Glutamatergic neuron (in vitro differentiated cells): ENCODE data around the gene PTPRT. TPM values are rescaled to one million over a fixed set of nuclear protein-coding genes. Genes with fewer than 3 reads are reported as not detected.

Experiments used
- DNase-seq: peaks from one replicate; pipeline ENCODE4 v3.0.0; 2022
- H3K27ac Mint-ChIP-seq: one replicate; pipeline ENCODE4 v1.8.0; 2020; ENCODE audit warnings: mild to moderate bottlenecking, mixed read lengths, inconsistent platforms; ENCODE audit not compliant: unreplicated experiment
- H3K27me3 Mint-ChIP-seq: one replicate; pipeline ENCODE4 v1.8.0; 2020; ENCODE audit warnings: mild to moderate bottlenecking, moderate library complexity, mixed read lengths, inconsistent platforms; ENCODE audit not compliant: unreplicated experiment
- H3K36me3 Mint-ChIP-seq: one replicate; pipeline ENCODE4 v1.8.0; 2020; ENCODE audit warnings: mild to moderate bottlenecking, mixed read lengths, inconsistent platforms; ENCODE audit not compliant: unreplicated experiment
- H3K4me1 Mint-ChIP-seq: one replicate; pipeline ENCODE4 v1.8.0; 2020; ENCODE audit warnings: mild to moderate bottlenecking, low read depth, mixed read lengths, inconsistent platforms; ENCODE audit not compliant: unreplicated experiment
- H3K4me3 Mint-ChIP-seq: one replicate; pipeline ENCODE4 v1.8.0; 2020; ENCODE audit warnings: mild to moderate bottlenecking, mixed read lengths, inconsistent platforms; ENCODE audit not compliant: unreplicated experiment
- H3K9me3 Mint-ChIP-seq: one replicate; pipeline ENCODE4 v1.8.0; 2020; ENCODE audit warnings: mild to moderate bottlenecking, moderate library complexity, mixed read lengths, inconsistent platforms; ENCODE audit not compliant: unreplicated experiment
- total RNA-seq: library from RNA; stranded (reverse); fragmentation: NEBNext Ultra II Directional; extraction: Animal tissue kit (Norgen Biotek cat#: 25700); gene quantifications from one replicate; pipeline ENCODE4 v1.2.1, GENCODE V29; 2021; ENCODE audit not compliant: unreplicated experiment
- TF ChIP-seq, protein P1 (sequence below): fragments of 200-600 bp; sonication (generic); IDR thresholded peaks from one replicate; pipeline ENCODE4 v1.5.0; 2021; ENCODE audit not compliant: partially characterized antibody, unreplicated experiment

The PTPRT gene
- total RNA-seq, 1 donor from 2014 or later: 1.9 TPM

DNA sequence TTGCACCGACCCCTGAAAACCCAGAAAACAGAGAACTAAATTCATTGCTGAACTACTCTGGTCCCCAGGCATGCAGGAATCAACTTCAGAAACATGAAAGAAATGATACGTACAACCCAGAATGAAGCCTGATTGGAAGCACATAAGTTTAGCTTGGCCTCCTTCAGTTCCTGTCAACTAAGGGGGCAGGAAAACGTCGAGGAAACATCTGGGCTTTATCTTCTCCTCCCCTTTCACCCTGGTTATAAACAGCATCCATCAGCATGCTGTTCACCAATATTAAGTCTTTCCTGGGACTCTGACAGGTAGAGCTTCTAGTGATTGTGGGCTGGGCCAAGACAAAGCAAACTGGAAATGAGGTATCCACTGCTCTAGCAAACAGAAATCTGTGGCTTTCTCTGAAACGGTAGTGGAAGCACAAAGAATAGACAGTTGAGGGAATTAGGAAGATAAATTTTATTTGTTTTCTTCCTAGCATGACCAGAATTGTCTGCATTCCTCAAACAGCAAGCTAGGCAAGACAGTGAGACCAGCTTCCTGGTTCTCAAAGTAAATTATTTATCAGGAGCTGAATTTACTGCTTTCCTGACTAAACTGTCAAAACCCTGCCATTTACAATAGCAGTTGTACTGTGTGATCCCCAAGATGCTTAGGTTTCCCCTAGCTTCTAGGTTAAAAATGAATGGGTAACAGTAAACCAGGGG, 134.4 kb downstream of the PTPRT start:
- Mint-ChIP-seq H3K36me3 (no peaks in the 10 kb centered on the region), H3K9me3 (no peaks in the 10 kb centered on the region), H3K27ac (no peak overlapping the region), H3K4me3 (no peak overlapping the region), H3K4me1 (no peaks in the 10 kb centered on the region), H3K27me3 (no peaks in the 10 kb centered on the region)
- no peak for DNase-seq
- TF ChIP-seq, protein P1, sequence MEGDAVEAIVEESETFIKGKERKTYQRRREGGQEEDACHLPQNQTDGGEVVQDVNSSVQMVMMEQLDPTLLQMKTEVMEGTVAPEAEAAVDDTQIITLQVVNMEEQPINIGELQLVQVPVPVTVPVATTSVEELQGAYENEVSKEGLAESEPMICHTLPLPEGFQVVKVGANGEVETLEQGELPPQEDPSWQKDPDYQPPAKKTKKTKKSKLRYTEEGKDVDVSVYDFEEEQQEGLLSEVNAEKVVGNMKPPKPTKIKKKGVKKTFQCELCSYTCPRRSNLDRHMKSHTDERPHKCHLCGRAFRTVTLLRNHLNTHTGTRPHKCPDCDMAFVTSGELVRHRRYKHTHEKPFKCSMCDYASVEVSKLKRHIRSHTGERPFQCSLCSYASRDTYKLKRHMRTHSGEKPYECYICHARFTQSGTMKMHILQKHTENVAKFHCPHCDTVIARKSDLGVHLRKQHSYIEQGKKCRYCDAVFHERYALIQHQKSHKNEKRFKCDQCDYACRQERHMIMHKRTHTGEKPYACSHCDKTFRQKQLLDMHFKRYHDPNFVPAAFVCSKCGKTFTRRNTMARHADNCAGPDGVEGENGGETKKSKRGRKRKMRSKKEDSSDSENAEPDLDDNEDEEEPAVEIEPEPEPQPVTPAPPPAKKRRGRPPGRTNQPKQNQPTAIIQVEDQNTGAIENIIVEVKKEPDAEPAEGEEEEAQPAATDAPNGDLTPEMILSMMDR: no peak

DNA sequence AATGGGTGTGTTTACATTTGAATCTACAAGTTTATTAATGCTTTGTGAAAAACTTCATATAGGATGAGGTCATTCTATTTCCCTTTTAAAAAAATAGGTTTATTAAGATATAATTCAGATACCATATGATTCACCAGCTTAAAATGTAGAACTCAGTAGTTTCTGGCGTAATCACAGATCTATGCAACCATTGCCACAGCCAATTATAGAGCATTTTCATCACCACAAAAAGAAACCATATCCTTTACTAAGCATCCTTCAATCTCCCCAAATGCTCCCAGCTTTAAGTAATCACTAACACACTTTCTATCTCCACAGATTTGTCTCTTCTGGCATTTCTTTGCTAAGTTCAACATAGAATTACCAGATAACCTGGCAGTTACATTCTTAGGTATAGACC, 137.2 kb downstream of the PTPRT start:
- H3K4me1 Mint-ChIP-seq: no peaks in the 10 kb centered on the region
- H3K4me3 Mint-ChIP-seq: no peak overlapping the region
- H3K36me3 Mint-ChIP-seq: no peaks in the 10 kb centered on the region
- TF ChIP-seq, protein P1: no peak
- no peaks in the 10 kb centered on the region for H3K27me3 Mint-ChIP-seq
- no peak overlapping the region for H3K27ac Mint-ChIP-seq
- DNase-seq: no peak
- no peaks in the 10 kb centered on the region for H3K9me3 Mint-ChIP-seq

DNA sequence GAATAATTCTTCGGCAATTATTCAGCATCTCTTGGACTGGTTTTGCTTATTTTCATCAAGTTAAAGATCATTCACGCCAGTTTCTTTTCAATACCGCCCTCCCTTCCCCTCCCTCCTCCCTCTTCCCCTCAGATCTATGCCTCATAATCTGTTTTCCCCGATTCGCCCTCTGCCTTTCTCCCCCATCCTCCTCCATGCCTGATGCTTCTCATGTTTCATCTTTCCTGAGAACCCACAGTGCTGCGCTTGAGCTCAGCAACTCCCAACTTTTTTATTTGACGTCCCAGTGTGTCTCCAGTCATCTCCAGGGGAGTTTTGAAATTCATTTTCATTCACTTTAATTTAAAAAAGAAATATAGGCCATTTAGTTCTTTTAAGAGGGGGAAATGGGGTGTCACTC, 142.7 kb downstream of the PTPRT start:
- DNase-seq: no peak
- H3K27me3 Mint-ChIP-seq: peaks cover 2% of the 10 kb centered on the region
- TF ChIP-seq, protein P1: no peak
- H3K4me1 Mint-ChIP-seq: no peaks in the 10 kb centered on the region
- H3K9me3 Mint-ChIP-seq: no peaks in the 10 kb centered on the region
- no peak overlapping the region for H3K27ac Mint-ChIP-seq
- H3K4me3 Mint-ChIP-seq: no peak overlapping the region
- H3K36me3 Mint-ChIP-seq: no peaks in the 10 kb centered on the region

DNA sequence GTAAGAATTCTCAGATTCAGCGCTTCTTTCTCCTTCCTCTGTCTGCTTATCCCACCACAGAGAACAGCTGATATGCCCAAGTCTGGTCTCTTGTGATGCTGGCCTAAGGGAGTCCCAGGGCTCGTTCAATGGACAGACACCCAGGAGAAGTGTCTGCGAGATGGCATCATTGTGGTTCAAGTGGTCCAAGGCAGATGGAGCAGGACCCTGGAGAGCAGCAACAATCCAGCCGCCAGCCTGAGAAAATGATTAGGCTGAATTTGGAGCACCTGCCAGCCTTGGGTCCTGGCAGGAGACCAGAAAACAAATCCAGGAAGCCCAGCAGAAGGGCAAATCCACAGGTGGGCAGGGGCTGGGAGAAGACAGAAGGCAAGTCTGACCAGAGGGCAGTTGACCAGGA, 145.8 kb downstream of the PTPRT start:
- TF ChIP-seq, protein P1: no peak
- peaks cover 2% of the 10 kb centered on the region for H3K27me3 Mint-ChIP-seq
- H3K27ac Mint-ChIP-seq: no peak overlapping the region
- H3K9me3 Mint-ChIP-seq: no peaks in the 10 kb centered on the region
- no peaks in the 10 kb centered on the region for H3K4me1 Mint-ChIP-seq
- no peak for DNase-seq
- H3K36me3 Mint-ChIP-seq: no peaks in the 10 kb centered on the region
- no peak overlapping the region for H3K4me3 Mint-ChIP-seq

DNA sequence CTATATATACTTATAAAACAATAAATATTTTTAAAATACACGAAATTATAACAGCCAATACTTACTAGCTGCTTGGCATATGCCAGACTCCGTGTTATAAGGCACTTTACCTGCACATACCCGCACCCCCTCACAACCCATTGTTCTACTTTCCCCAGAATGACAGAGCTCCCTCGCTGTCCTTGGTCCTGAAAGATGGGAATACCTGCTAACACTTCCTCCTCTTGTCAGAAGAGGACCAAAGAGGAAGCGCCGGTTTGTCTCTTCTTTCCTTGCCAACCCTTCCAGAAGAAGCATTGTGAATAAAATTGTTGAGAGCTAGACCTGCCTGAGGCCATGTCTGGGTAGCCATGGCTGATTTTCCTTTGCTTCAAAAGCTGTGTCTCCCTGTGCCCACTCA, 149.3 kb downstream of the PTPRT start:
- Mint-ChIP-seq H3K9me3 (no peaks in the 10 kb centered on the region), H3K4me1 (no peaks in the 10 kb centered on the region), H3K27ac (no peak overlapping the region), H3K4me3 (no peak overlapping the region), H3K27me3 (peaks cover 2% of the 10 kb centered on the region), H3K36me3 (no peaks in the 10 kb centered on the region)
- TF ChIP-seq, protein P1: no peak
- DNase-seq: no peak
